H1 (cell line): ENCODE measurements around the gene TMEM51. TPM values are rescaled to one million over a fixed set of nuclear protein-coding genes. Genes with fewer than 3 reads are reported as not detected.

ENCODE experiments used
- CTCF ChIA-PET: fragments of 300-600 bp; sonication (Branson Sonifier 250); formaldehyde crosslinking; loops from one replicate; lab custom pipeline; 2021; ENCODE audit not compliant: partially characterized antibody; lab: Charles Lee
- POLR2A ChIA-PET: fragments of 300-600 bp; sonication (Branson Sonifier 250); formaldehyde crosslinking; loops from one replicate; lab custom pipeline; 2021; ENCODE audit warnings: inconsistent platforms; ENCODE audit not compliant: partially characterized antibody; lab: Charles Lee
- DNase-seq, 2 experiments: peaks; one replicate each; pipeline versions ENCODE4 v3.0.0 to v3.0.0-alpha.2; 2010 to 2022; ENCODE audit warnings: low spot score in 2 of 2, low read depth in 1 of 2, mixed read lengths in 1 of 2
- FAIRE-seq: peaks from 2 replicates; lab custom pipeline; 2011; peaks lifted over from hg19 to GRCh38; lab: Jason Lieb, UNC
- H2AFZ ChIP-seq: 2 replicates; pipeline ENCODE4 v1.8.1; 2012; ENCODE audit warnings: low read length, inconsistent platforms
- H2AK5ac ChIP-seq: 2 replicates; pipeline ENCODE4 v1.6.1; 2013; ENCODE audit warnings: low read depth, low read length
- H2BK120ac ChIP-seq: replicated peaks from 2 replicates; pipeline ENCODE3; 2013; ENCODE audit warnings: low read depth, low read length, inconsistent platforms
- H2BK12ac ChIP-seq: 2 replicates; pipeline ENCODE4 v1.6.1; 2013; ENCODE audit warnings: low read depth, low read length
- H2BK15ac ChIP-seq: 2 replicates; pipeline ENCODE4 v1.6.1; 2013; ENCODE audit warnings: low read length
- H2BK20ac ChIP-seq: 2 replicates; pipeline ENCODE4 v1.6.1; 2013; ENCODE audit warnings: low read length
- H2BK5ac ChIP-seq: 2 replicates; pipeline ENCODE4 v1.6.1; 2013; ENCODE audit warnings: low read depth, low read length
- H3K14ac ChIP-seq: 2 replicates; pipeline ENCODE4 v1.6.1; 2013; ENCODE audit warnings: inconsistent platforms; ENCODE audit not compliant: insufficient read length
- H3K18ac ChIP-seq: 2 replicates; pipeline ENCODE4 v1.6.1; 2013; ENCODE audit warnings: low read length; ENCODE audit errors: extremely low read depth
- H3K23ac ChIP-seq: 2 replicates; pipeline ENCODE4 v1.6.1; 2013; ENCODE audit warnings: inconsistent platforms; ENCODE audit not compliant: insufficient read length
- H3K23me2 ChIP-seq: 2 replicates; pipeline ENCODE4 v1.6.1; 2013; ENCODE audit warnings: low read depth, low read length
- H3K27ac ChIP-seq: 2 replicates; pipeline ENCODE4 v1.6.1; 2011; ENCODE audit warnings: low read depth, low read length, inconsistent platforms
- H3K27me3 ChIP-seq, 4 experiments: replicated peaks in 1 of 4; 1 replicate in 1 of 4; 2 replicates in 3 of 4; pipeline versions ENCODE4 v1.6.1 to v1.8.1; 2011 to 2013; ENCODE audit warnings: low read length in 3 of 4, mild to moderate bottlenecking in 3 of 4, inconsistent platforms in 2 of 4, mixed read lengths in 2 of 4, moderate library complexity in 1 of 4; ENCODE audit not compliant: control insufficient read depth in 3 of 4, insufficient read depth in 3 of 4; ENCODE audit errors: extremely low read depth in 1 of 4
- H3K36me3 ChIP-seq, 4 experiments: 2 replicates each; pipeline versions ENCODE4 v1.6.1 to v1.8.1; 2011 to 2013; ENCODE audit warnings: mild to moderate bottlenecking in 4 of 4, low read length in 3 of 4, moderate library complexity in 2 of 4, control low read depth in 1 of 4, inconsistent platforms in 1 of 4; ENCODE audit not compliant: insufficient read depth in 4 of 4, control insufficient read depth in 2 of 4
- H3K4ac ChIP-seq: replicated peaks from 2 replicates; pipeline ENCODE3; 2013; ENCODE audit warnings: low read length, low read depth, mixed read lengths, inconsistent platforms; ENCODE audit not compliant: insufficient read length
- H3K4me1 ChIP-seq, 4 experiments: replicated peaks in 1 of 4; 1 replicate in 1 of 4; 2 replicates in 3 of 4; pipeline versions ENCODE4 v1.6.1 to v1.8.1; 2011 to 2013; ENCODE audit warnings: low read length in 3 of 4, inconsistent platforms in 2 of 4, mixed read lengths in 1 of 4; ENCODE audit not compliant: insufficient read depth in 4 of 4, control insufficient read depth in 3 of 4
- H3K4me2 ChIP-seq, 2 experiments: 2 replicates each; pipeline versions ENCODE4 v1.6.1 to v1.8.1; 2011 to 2013; ENCODE audit warnings: low read depth in 2 of 2, low read length in 2 of 2, control low read depth in 1 of 2, inconsistent platforms in 1 of 2, mild to moderate bottlenecking in 1 of 2; ENCODE audit not compliant: insufficient read depth in 1 of 2
- H3K4me3 ChIP-seq, 4 experiments: fragments of 200-600, 300-600 bp in 1 of 4; sonication (generic), shearing (Covaris generic), sonication (Bioruptor Twin) in 1 of 4; 2 replicates each; pipeline versions ENCODE4 v1.5.1 to v1.8.1; 2011 to 2016; ENCODE audit warnings: low read length in 4 of 4, low read depth in 3 of 4, control low read depth in 2 of 4, inconsistent platforms in 2 of 4, mild to moderate bottlenecking in 2 of 4, mixed read lengths in 1 of 4, moderate library complexity in 1 of 4; ENCODE audit not compliant: insufficient read depth in 2 of 4; ENCODE audit errors: extremely low read depth in 1 of 4
- H3K56ac ChIP-seq: replicated peaks from 2 replicates; pipeline ENCODE3; 2013; ENCODE audit warnings: low read depth, mild to moderate bottlenecking, mixed read lengths, low read length, inconsistent platforms; ENCODE audit not compliant: insufficient read length
- H3K79me1 ChIP-seq: 2 replicates; pipeline ENCODE4 v1.6.1; 2013; ENCODE audit warnings: low read depth, low read length, control low read depth
- H3K79me2 ChIP-seq, 2 experiments: 2 replicates each; pipeline versions ENCODE4 v1.6.1 to v1.8.1; 2012 to 2013; ENCODE audit warnings: low read length in 2 of 2, mild to moderate bottlenecking in 2 of 2, inconsistent platforms in 1 of 2; ENCODE audit not compliant: insufficient read depth in 2 of 2, control insufficient read depth in 1 of 2
- H3K9ac ChIP-seq, 4 experiments: replicated peaks in 1 of 4; 1 replicate in 1 of 4; 2 replicates in 3 of 4; pipeline versions ENCODE4 v1.6.1 to v1.8.1; 2011 to 2013; ENCODE audit warnings: low read depth in 3 of 4, low read length in 3 of 4, control low read depth in 2 of 4, mild to moderate bottlenecking in 2 of 4, moderate library complexity in 2 of 4, inconsistent platforms in 1 of 4; ENCODE audit errors: extremely low read depth in 1 of 4
- H3K9me3 ChIP-seq, 2 experiments: 2 replicates each; pipeline versions ENCODE4 v1.6.1 to v1.8.1; 2012 to 2013; ENCODE audit warnings: mild to moderate bottlenecking in 2 of 2, moderate library complexity in 2 of 2, control low read depth in 1 of 2, inconsistent platforms in 1 of 2, low read depth in 1 of 2, low read length in 1 of 2, mixed read lengths in 1 of 2; ENCODE audit not compliant: insufficient read depth in 2 of 2
- H4K20me1 ChIP-seq, 2 experiments: replicated peaks in 1 of 2; 2 replicates each; pipeline versions ENCODE3 to v1.8.1; 2011 to 2013; ENCODE audit warnings: inconsistent platforms in 2 of 2, low read length in 2 of 2, mild to moderate bottlenecking in 1 of 2; ENCODE audit not compliant: insufficient read depth in 2 of 2, control insufficient read depth in 1 of 2
- H4K5ac ChIP-seq: 2 replicates; pipeline ENCODE4 v1.6.1; 2013; ENCODE audit warnings: low read length, low read depth, mixed read lengths, inconsistent platforms; ENCODE audit not compliant: insufficient read length
- H4K8ac ChIP-seq: 2 replicates; pipeline ENCODE4 v1.8.0; 2013; ENCODE audit warnings: mild to moderate bottlenecking, moderate library complexity, low read length, inconsistent platforms; ENCODE audit not compliant: insufficient read depth; ENCODE audit errors: extremely low read depth
- H4K91ac ChIP-seq: replicated peaks from 2 replicates; pipeline ENCODE3; 2013; ENCODE audit warnings: low read length, mixed read lengths, inconsistent platforms; ENCODE audit not compliant: insufficient read length
- ASH2L ChIP-seq: fragments of 200-600, 300-600 bp; sonication (generic); IDR thresholded peaks from one replicate; pipeline ENCODE4 v1.7.1; 2017; ENCODE audit warnings: low read length
- EGR1 ChIP-seq: IDR thresholded peaks from 2 replicates; pipeline ENCODE4 v1.6.1; 2011; ENCODE audit warnings: low read depth, low read length, borderline replicate concordance
- JUND ChIP-seq: IDR thresholded peaks from 2 replicates; pipeline ENCODE4 v1.6.1; 2011; ENCODE audit warnings: mild to moderate bottlenecking, improper control_type of control experiment, low read length
- NANOG ChIP-seq: IDR thresholded peaks from 2 replicates; pipeline ENCODE4 v1.6.1; 2011; ENCODE audit warnings: low read length, low read depth, mild to moderate bottlenecking, inconsistent platforms; ENCODE audit not compliant: insufficient read depth, poor library complexity, severe bottlenecking
- TAF1 ChIP-seq: IDR thresholded peaks from 2 replicates; pipeline ENCODE4 v1.6.1; 2011; ENCODE audit warnings: mild to moderate bottlenecking, low read depth, low read length
- TAF7 ChIP-seq: optimal IDR thresholded peaks from 2 replicates; pipeline ENCODE3; 2011; ENCODE audit warnings: low read depth, mild to moderate bottlenecking, inconsistent platforms, low read length, moderate library complexity, borderline replicate concordance
- WGBS, 2 experiments: shearing (Covaris generic) in 1 of 2; methylation state at CpG; one replicate each; pipeline versions ENCODE4 v1.1.6 to v1.1.7; 2013 to 2015; ENCODE audit warnings: low lambda C conversion rate in 2 of 2, mixed read lengths in 2 of 2, inconsistent platforms in 1 of 2, low coverage in 1 of 2, missing lambda C conversion rate in 1 of 2; ENCODE audit not compliant: insufficient replicate concordance in 2 of 2, insufficient coverage in 1 of 2, insufficient read length in 1 of 2; ENCODE audit errors: extremely low coverage in 1 of 2, missing lambda C conversion rate in 1 of 2; 5-methylcytosine and 5-hydroxymethylcytosine counted together
- polyA plus RNA-seq, 7 experiments: library from polyadenylated mRNA; depleted of rRNA in 3 of 7; stranded (reverse) in 5 of 7; unstranded in 2 of 7; fragments of >200 nt in 5 of 7; fragments of 200-250 nt in 2 of 7; gene quantifications; 1 replicate in 5 of 7; 2 replicates in 1 of 7; 4 replicates in 1 of 7; pipeline versions ENCODE4 v1.2.1 to v1.2.3, GENCODE V29; 2011 to 2013; ENCODE audit warnings: missing spikeins in 2 of 7, mixed read lengths in 2 of 7
- total RNA-seq: library from RNA; stranded (reverse); fragmentation: NEBNext Ultra II Directional; extraction: Animal tissue kit (Norgen Biotek cat#: 25700); gene quantifications from 2 replicates; pipeline ENCODE4 v1.2.1, GENCODE V29; 2021

Gene TMEM51
- total and polyA plus RNA-seq, 2 of the 8 experiments (the other 6 are each of a cell fraction or from before 2014, with no cell fraction given) = 9.9 to 10.7 TPM

- no peaks in the 10 kb centered on the region for H4K20me1 ChIP-seq
- WGBS, 2 experiments = 0% methylated on average over 1 of the region's 1 CpG; no CpG with 5 or more reads in 1 of the 2 experiments
- H3K79me2 ChIP-seq = no peaks in the 10 kb centered on the region
- H2AK5ac ChIP-seq = no peak overlapping the region
- ChIA-PET CTCF (interaction anchor here (0.6 to 6.6 kb wide), 4 partner anchors 20 to 304 kb away, joined by 3 to 83 read pairs (median 7); no protein-coding TSS in a partner anchor), POLR2A (no interaction called here)
- no peak overlapping the region for H3K18ac ChIP-seq
- no peak overlapping the region for H4K8ac ChIP-seq
- H3K14ac ChIP-seq = no peak overlapping the region
- no peak for FAIRE-seq
- H3K4me2 ChIP-seq = no peak overlapping the region
- H4K91ac ChIP-seq = no peak overlapping the region
- no peaks in the 10 kb centered on the region for H3K9me3 ChIP-seq
- H3K79me1 ChIP-seq = no peaks in the 10 kb centered on the region; the same call in 1 of the 2 replicates
- no peak overlapping the region for H3K27ac ChIP-seq
- DNase-seq = no peak
- H4K5ac ChIP-seq = no peak overlapping the region
- H2BK5ac ChIP-seq = no peak overlapping the region
- peaks cover 0 to 17% (median 9%) of the 10 kb centered on the region in 4 experiments; a peak in 6 of 7 replicates for H3K27me3 ChIP-seq
- no peak overlapping the region for H2BK120ac ChIP-seq
- no peak overlapping the region for H3K56ac ChIP-seq
- H2BK15ac ChIP-seq = no peak overlapping the region
- no peak overlapping the region for H2AFZ ChIP-seq
- peaks cover 0 to 3% (median under 1%) of the 10 kb centered on the region in 4 experiments; a peak in 2 of 7 replicates for H3K4me1 ChIP-seq
- no peak for TF ChIP-seq TAF7
- TF ChIP-seq TAF1 = no peak
- TF ChIP-seq NANOG = no peak
- no peak for TF ChIP-seq ASH2L
- no peak for TF ChIP-seq EGR1
- TF ChIP-seq JUND = no peak
- H3K9ac ChIP-seq = no peak overlapping the region
- no peak overlapping the region for H2BK20ac ChIP-seq
- no peaks in the 10 kb centered on the region for H3K36me3 ChIP-seq
- no peak overlapping the region for H3K4me3 ChIP-seq
- H3K23me2 ChIP-seq = peaks cover 8% of the 10 kb centered on the region; the same call in 1 of the 2 replicates
- H3K4ac ChIP-seq = no peak overlapping the region
- H2BK12ac ChIP-seq = no peak overlapping the region
- H3K23ac ChIP-seq = no peak overlapping the region
Measured at GRCh38 chr1:15148941-15149340, 4.6 kb upstream of the TMEM51 start.
